T-helper 2 cell treated with Interferon-gamma antibody and Interleukin-4, amounts not matched to agents 100 ng/mL and 5 ng/mL, for 36 hours (primary cell): ENCODE data around the gene TLE4. TPM values are rescaled to one million over a fixed set of nuclear protein-coding genes. Genes with fewer than 3 reads are reported as not detected.

Experiments used
- intact Hi-C: fragments of 100-400 bp; cut with micrococcal nuclease; formaldehyde crosslinking; loops from one replicate; pipeline ENCODE4 v1.15.1; 2023
- total RNA-seq: library from RNA; stranded (reverse); gene quantifications from 2 replicates; pipeline ENCODE4 v1.2.3, GENCODE V29; 2022

The TLE4 gene
- total RNA-seq, 1 donor from 2014 or later, result 30.9 TPM

DNA sequence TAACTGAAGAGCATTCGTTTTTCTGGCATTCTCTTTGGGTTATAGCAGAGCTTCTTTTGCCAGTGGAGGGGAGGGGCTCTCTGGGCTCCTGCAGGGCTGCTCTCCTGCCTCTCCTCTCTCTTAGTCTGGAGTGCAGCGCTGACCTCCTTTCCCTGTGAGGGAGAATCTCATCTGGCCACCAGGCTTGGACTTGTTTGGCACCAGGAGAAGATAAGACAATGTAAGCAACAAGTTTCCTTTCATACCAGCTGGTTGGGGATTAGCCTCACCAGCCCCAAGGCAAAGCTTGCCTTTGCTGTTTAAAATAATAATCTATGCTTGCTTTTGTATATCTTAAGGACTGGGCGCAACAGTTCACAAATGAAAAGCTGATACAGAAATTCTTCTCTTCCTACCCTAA, 196.4 kb downstream of the TLE4 start:
- intact Hi-C loops, result no loop called here

DNA sequence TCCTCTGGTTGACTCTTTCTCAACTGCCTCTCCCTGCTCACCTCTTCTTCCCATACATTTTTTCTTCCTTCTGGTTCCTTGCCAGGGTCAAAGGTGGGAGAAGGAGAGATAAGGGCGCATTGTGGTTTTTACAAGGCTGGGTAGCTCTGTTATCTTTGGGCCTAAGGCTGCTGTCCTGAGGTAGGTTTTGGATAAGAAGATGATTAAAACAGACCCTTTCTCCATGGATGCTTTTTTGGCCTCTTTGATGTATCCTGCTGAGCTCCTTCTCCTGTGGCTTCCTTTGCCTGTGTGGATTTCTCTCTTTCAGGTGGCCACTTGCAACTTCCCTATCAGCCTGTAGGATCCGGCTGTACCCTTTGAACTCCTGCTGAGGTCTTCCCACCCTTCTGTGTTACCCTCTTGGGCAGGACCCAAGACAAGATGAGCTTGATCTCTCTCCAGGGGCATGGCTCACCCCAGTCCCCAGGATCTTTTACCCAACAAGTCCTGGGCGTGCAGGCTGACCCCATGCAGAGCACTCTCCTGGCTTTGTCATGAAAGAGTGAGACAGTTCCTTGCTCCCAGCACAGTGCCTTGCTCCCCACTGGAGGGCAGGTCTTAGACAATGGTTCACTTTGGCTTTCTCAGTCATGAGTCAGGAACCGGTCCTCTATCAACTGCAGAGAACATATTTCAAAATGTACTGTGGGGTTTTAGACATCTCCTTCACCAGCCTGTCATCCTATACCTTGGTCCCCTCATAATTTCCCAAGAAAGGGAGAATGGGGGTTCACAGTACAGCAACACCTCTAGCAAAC, 197.9 kb downstream of the TLE4 start:
- intact Hi-C loops, result no loop called here

DNA sequence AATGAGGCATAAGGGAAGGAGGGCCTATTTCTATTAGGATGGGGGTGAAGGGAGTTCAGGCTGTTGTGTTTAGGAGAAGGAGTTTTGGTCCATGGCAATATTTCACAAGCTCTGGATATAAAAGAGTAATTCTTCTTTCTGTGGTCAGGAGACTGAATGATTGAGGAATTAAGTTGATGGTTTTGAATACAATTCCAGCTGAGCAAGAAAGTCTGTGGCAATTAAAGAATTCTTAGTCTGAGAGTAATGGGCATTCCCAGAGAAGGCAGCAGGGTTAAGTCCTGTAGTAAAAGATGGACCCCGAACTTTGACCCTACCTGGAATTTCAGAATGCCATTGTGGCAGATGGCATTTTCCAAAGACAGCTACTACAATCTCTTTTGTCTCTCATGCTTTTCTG, 202.6 kb downstream of the TLE4 start:
- intact Hi-C loops, result no loop called here
